ENCODE results near the gene FHIT. TPM values are rescaled to one million over a fixed set of nuclear protein-coding genes. Genes with fewer than 3 reads are reported as not detected.
A peak's percentile ranks its signal among the peaks of the same experiment; 100 is the strongest.

FHIT gene
- total RNA-seq, 1 donor from 2014 or later, result 5.7 TPM

DNA sequence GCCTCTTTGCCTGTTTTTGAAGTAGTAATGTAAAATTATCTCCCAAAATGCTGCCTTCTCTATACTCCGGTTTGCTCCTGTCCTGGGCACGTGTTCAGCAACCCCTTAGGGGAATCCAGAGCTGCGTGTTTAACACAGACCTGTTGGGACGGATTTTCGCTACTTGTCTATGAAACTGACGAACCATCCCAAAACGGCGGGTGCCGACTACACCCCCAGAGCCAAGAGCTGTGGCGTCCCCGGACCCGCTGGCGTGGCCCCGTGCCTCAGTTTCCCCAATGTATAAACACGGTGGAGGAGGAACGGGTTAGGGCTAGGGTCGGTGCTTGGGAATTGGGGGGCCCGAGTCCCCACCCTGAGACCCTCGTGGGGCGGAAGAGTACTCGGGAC, 473 bp downstream of the FHIT start:
- H3K27ac Mint-ChIP-seq, result no peak overlapping the region
- H3K36me3 Mint-ChIP-seq, result no peaks in the 10 kb centered on the region
- TF ChIP-seq EZH2phosphoT487 (IDR thresholded peaks at IDR 0.05) (no peak), EZH2 (IDR thresholded peaks at IDR 0.05) (no peak)
- TF ChIP-seq, protein P1, sequence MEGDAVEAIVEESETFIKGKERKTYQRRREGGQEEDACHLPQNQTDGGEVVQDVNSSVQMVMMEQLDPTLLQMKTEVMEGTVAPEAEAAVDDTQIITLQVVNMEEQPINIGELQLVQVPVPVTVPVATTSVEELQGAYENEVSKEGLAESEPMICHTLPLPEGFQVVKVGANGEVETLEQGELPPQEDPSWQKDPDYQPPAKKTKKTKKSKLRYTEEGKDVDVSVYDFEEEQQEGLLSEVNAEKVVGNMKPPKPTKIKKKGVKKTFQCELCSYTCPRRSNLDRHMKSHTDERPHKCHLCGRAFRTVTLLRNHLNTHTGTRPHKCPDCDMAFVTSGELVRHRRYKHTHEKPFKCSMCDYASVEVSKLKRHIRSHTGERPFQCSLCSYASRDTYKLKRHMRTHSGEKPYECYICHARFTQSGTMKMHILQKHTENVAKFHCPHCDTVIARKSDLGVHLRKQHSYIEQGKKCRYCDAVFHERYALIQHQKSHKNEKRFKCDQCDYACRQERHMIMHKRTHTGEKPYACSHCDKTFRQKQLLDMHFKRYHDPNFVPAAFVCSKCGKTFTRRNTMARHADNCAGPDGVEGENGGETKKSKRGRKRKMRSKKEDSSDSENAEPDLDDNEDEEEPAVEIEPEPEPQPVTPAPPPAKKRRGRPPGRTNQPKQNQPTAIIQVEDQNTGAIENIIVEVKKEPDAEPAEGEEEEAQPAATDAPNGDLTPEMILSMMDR (IDR thresholded peaks at IDR 0.05), result no peak
- H3K4me1 ChIP-seq, result peaks cover 7% of the 10 kb centered on the region
- H2AFZ ChIP-seq (replicated peaks), result peak overlapping the region; percentile 46
- H3K36me3 ChIP-seq, result no peaks in the 10 kb centered on the region
- no peaks in the 10 kb centered on the region for H4K20me1 ChIP-seq (ENCODE audit: low read depth)
- H3K9me3 Mint-ChIP-seq, result no peaks in the 10 kb centered on the region
- peak overlapping the region; percentile 28 for H3K4me3 Mint-ChIP-seq
- H3K4me3 ChIP-seq, result peak overlapping the region; percentile 53
- DNase-seq (ENCODE audit: low spot score), result peak; percentile 35
- H3K9me3 ChIP-seq (ENCODE audit: low read depth), result no peaks in the 10 kb centered on the region
- H3K4me1 Mint-ChIP-seq, result peaks cover 29% of the 10 kb centered on the region
- no peaks in the 10 kb centered on the region for H3K27me3 ChIP-seq
- H3K79me2 ChIP-seq (ENCODE audit: low read depth), result no peaks in the 10 kb centered on the region
- peaks cover 8% of the 10 kb centered on the region for H3F3A ChIP-seq (ENCODE audit: low read depth)
- no peak overlapping the region for H3K27ac ChIP-seq
- peaks cover 3% of the 10 kb centered on the region for H3K27me3 Mint-ChIP-seq (ENCODE audit: insufficient read depth, low read depth)
- peak overlapping the region; percentile 67 for H3K4me2 ChIP-seq
- no peak overlapping the region for H3K9ac ChIP-seq

DNA sequence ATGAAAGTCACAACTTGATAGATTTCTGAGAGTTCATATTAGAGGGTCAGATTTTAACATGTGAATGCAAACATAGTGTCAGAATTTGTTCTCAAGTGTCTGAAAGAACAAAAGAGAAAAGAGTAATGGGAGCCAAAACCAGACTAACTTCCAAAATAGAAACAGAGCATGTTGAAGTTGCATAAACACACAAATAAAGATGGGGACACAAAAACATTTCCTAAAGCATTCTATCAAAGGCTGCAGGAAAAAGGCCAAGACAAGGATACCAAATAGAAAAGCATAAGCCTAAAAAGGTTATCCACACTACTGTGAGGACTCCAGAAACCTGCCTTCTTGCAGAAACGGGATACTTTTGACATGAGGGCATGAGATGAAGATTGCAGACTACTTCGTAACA, 2.8 kb downstream of the FHIT start:
- H3K4me3 ChIP-seq, result no peak overlapping the region
- no peak overlapping the region for H3K9ac ChIP-seq
- H4K20me1 ChIP-seq (ENCODE audit: low read depth), result no peaks in the 10 kb centered on the region
- no peaks in the 10 kb centered on the region for H3K36me3 Mint-ChIP-seq
- DNase-seq (ENCODE audit: low spot score), result no peak
- no peak overlapping the region for H3K4me3 Mint-ChIP-seq
- no peaks in the 10 kb centered on the region for H3K79me2 ChIP-seq (ENCODE audit: low read depth)
- H2AFZ ChIP-seq (replicated peaks), result no peak overlapping the region
- H3K9me3 Mint-ChIP-seq, result no peaks in the 10 kb centered on the region
- no peak for TF ChIP-seq EZH2 (IDR thresholded peaks at IDR 0.05)
- no peak for TF ChIP-seq EZH2phosphoT487 (IDR thresholded peaks at IDR 0.05)
- TF ChIP-seq, protein P1 (IDR thresholded peaks at IDR 0.05), result no peak
- no peak overlapping the region for H3K27ac ChIP-seq
- peaks cover 22% of the 10 kb centered on the region for H3K4me1 ChIP-seq
- H3K27me3 Mint-ChIP-seq (ENCODE audit: insufficient read depth, low read depth), result peaks cover 3% of the 10 kb centered on the region
- H3K4me1 Mint-ChIP-seq, result peaks cover 33% of the 10 kb centered on the region
- H3K36me3 ChIP-seq, result no peaks in the 10 kb centered on the region
- no peak overlapping the region for H3K4me2 ChIP-seq
- H3F3A ChIP-seq (ENCODE audit: low read depth), result peaks cover 8% of the 10 kb centered on the region
- no peaks in the 10 kb centered on the region for H3K9me3 ChIP-seq (ENCODE audit: low read depth)
- H3K27ac Mint-ChIP-seq, result no peak overlapping the region
- no peaks in the 10 kb centered on the region for H3K27me3 ChIP-seq

DNA sequence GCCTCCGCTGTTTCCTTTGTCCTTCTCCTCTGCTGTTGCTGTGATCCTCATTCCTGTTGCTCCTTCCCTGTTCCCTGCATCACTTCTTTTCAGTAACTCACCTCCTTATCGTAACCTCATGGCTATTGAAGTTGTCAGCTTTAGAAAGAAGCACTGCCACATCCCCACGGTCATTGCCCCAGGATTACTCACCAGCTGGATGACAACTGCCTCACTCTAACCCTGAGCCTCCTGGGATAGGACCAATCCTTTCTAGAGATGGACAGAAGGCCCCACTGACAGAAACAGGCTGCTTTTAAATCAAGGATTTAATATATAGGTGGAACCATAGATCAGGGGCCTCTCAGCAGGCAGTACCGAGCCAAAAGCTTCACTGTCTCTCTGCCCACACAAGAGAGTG, 4.1 kb downstream of the FHIT start:
- H3K4me1 Mint-ChIP-seq, result peaks cover 40% of the 10 kb centered on the region
- no peak for TF ChIP-seq EZH2phosphoT487 (IDR thresholded peaks at IDR 0.05)
- no peak for TF ChIP-seq EZH2 (IDR thresholded peaks at IDR 0.05)
- TF ChIP-seq, protein P1 (IDR thresholded peaks at IDR 0.05), result no peak
- H3K79me2 ChIP-seq (ENCODE audit: low read depth), result no peaks in the 10 kb centered on the region

More for the DNA sequence above, 4.1 kb downstream of the FHIT start:
- Mint-ChIP-seq H3K36me3 (no peaks in the 10 kb centered on the region), H3K9me3 (no peaks in the 10 kb centered on the region), H3K27me3 (ENCODE audit: insufficient read depth, low read depth) (peaks cover 3% of the 10 kb centered on the region), H3K4me3 (no peak overlapping the region), H3K27ac (peak overlapping the region; percentile 92)
- Histone ChIP-seq H3K4me1 (peaks cover 35% of the 10 kb centered on the region), H3K27ac (no peak overlapping the region), H3K9me3 (ENCODE audit: low read depth) (no peaks in the 10 kb centered on the region), H3K9ac (no peak overlapping the region), H4K20me1 (ENCODE audit: low read depth) (no peaks in the 10 kb centered on the region), H3K4me3 (no peak overlapping the region), H2AFZ (replicated peaks) (no peak overlapping the region), H3K27me3 (no peaks in the 10 kb centered on the region), H3K4me2 (no peak overlapping the region), H3K36me3 (no peaks in the 10 kb centered on the region), H3F3A (ENCODE audit: low read depth) (peaks cover 16% of the 10 kb centered on the region)
- no peak for DNase-seq (ENCODE audit: low spot score)

Measured in neural progenitor cell (in vitro differentiated cells).